Right lobe of liver (tissue), 4 donors: Measurements from ENCODE around the gene MEGF9.

Source experiments
- POLR2A ChIP-seq: fragments of 450-650 bp; IDR thresholded peaks from one replicate; pipeline ENCODE4 v1.6.1; 2017; ENCODE audit warnings: antibody characterized with exemption, mild to moderate bottlenecking
- TF ChIP-seq, protein P1 (sequence below), 4 donors: fragments of 200-600 bp in 3 of 4; fragments of 450-650 bp in 1 of 4; IDR thresholded peaks; one replicate each; pipeline versions ENCODE4 v1.5.1 to v1.8.0; 2016 to 2022; ENCODE audit warnings: antibody characterized with exemption in 4 of 4, mild to moderate bottlenecking in 2 of 4
- donor health status: DM: no; HTN: no; CAD: no.
- donor health status: DM: no; HTN: no; CAD: no.
- donor health status: DM: no; HTN: yes; CAD: no.

DNA sequence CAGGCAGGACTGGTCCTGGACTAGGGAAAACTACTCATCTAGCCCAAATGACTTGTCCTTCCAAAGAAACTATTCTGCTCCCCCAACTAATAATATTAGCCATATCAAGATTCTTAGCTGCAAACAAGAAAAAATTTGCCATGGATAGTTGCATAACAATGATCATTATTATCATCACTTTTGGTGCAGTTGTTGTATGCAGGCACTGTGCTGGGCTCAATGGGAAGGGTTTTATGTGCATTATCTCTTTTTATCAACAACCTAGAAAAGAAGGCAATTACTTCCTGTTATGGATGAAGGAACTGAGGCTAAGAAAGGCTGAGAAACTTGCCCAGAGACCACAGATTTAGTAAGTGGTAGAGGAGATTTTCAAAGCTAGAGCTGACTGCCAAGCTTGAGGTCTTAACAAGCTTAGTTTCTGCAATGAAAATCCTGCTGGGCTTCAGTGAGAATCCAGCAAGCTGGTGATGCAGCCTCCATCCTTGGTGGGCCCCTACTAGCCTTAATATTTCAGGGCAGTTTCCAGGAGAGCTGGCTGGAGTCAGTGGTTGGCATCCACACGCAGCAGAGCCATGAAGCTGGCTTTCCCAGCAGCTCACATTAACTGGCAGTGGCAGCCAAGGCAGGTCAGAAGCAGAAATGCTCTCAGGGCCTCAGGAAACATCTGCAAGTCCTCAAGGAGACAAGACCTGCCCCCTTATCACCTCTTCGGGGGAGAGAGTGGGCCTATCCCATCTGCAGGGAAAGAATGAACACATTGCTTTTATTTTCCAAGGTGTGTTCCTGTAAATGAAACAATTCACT lies 20.5 kb upstream of the MEGF9 start:
- TF ChIP-seq, protein P1, sequence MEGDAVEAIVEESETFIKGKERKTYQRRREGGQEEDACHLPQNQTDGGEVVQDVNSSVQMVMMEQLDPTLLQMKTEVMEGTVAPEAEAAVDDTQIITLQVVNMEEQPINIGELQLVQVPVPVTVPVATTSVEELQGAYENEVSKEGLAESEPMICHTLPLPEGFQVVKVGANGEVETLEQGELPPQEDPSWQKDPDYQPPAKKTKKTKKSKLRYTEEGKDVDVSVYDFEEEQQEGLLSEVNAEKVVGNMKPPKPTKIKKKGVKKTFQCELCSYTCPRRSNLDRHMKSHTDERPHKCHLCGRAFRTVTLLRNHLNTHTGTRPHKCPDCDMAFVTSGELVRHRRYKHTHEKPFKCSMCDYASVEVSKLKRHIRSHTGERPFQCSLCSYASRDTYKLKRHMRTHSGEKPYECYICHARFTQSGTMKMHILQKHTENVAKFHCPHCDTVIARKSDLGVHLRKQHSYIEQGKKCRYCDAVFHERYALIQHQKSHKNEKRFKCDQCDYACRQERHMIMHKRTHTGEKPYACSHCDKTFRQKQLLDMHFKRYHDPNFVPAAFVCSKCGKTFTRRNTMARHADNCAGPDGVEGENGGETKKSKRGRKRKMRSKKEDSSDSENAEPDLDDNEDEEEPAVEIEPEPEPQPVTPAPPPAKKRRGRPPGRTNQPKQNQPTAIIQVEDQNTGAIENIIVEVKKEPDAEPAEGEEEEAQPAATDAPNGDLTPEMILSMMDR (IDR thresholded peaks at IDR 0.05), result no peak
- TF ChIP-seq POLR2A, result peak; percentile 37
